GM18511 (cell line): ENCODE measurements around the gene BLMH.

Experiments
- ATAC-seq: cut with Tn5 transposase; IDR thresholded peaks from one replicate; pipeline ENCODE4 v1.9.1; 2021; ENCODE audit warnings: mild to moderate bottlenecking, moderate library complexity; ENCODE audit not compliant: unreplicated experiment

Gene BLMH

GRCh38 chr17:30253312-30253711, 38.4 kb downstream of the BLMH start:
- no peak for ATAC-seq

GRCh38 chr17:30251931-30252330, 39.8 kb downstream of the BLMH start:
- ATAC-seq = no peak

GRCh38 chr17:30249460-30249859, 42.3 kb downstream of the BLMH start:
- ATAC-seq = no peak

- ATAC-seq = no peak
Observed at GRCh38 chr17:30248786-30249185, 43.0 kb downstream of the BLMH start.

- ATAC-seq = no peak
Observed at GRCh38 chr17:30246460-30246859, 45.3 kb downstream of the BLMH start.

- ATAC-seq = no peak
Observed at GRCh38 chr17:30244853-30245385, 46.8 kb downstream of the BLMH start.

- ATAC-seq = no peak
Observed at GRCh38 chr17:30243568-30243967, 48.2 kb downstream of the BLMH start.

GRCh38 chr17:30243002-30243401, 48.7 kb downstream of the BLMH start:
- no peak for ATAC-seq

GRCh38 chr17:30241051-30241450, 50.7 kb downstream of the BLMH start:
- ATAC-seq = no peak

GRCh38 chr17:30240177-30240576, 51.6 kb downstream of the BLMH start:
- ATAC-seq = no peak

GRCh38 chr17:30239089-30239462, 52.7 kb downstream of the BLMH start:
- ATAC-seq = no peak

- ATAC-seq = no peak
Observed at GRCh38 chr17:30238387-30239088, 53.2 kb downstream of the BLMH start.

GRCh38 chr17:30238003-30238344, 53.8 kb downstream of the BLMH start:
- no peak for ATAC-seq

GRCh38 chr17:30237296-30238002, 54.3 kb downstream of the BLMH start:
- ATAC-seq = no peak

- no peak for ATAC-seq
Observed at GRCh38 chr17:30236766-30237165, 55.0 kb downstream of the BLMH start.

- no peak for ATAC-seq
Observed at GRCh38 chr17:30236297-30236624, 55.5 kb downstream of the BLMH start.

- no peak for ATAC-seq
Observed at GRCh38 chr17:30235386-30236296, 56.1 kb downstream of the BLMH start, which contains the start of gene SLC6A4. Gene SLC6A4, minus strand, starts transcription at chr17:30235697. Its CDS starts 13,739 bp downstream, at chr17:30221958.

GRCh38 chr17:30234964-30235363, 56.8 kb downstream of the BLMH start:
- ATAC-seq = no peak

- no peak for ATAC-seq
Observed at GRCh38 chr17:30234296-30234695, 57.4 kb downstream of the BLMH start.

- no peak for ATAC-seq
Observed at GRCh38 chr17:30232824-30233427, 58.8 kb downstream of the BLMH start.
